HCT116 (cell line): ENCODE results near the gene CDH23. TPM values are rescaled to one million over a fixed set of nuclear protein-coding genes. Genes with fewer than 3 reads are reported as not detected.

Experiments used
- ATAC-seq: fragments of 200-7000 bp; cut with Tn5 transposase; 2 replicates; pipeline ENCODE4 v1.9.1; 2020; ENCODE audit warnings: mild to moderate bottlenecking, moderate library complexity
- BruUV-seq: library from RNA; stranded (reverse); fragments of 400-500 nt; replicated peaks from 2 replicates; lab custom pipeline; 2021; lab: Mats Ljungman, UMichigan
- CTCF ChIA-PET: fragments of 300-600 bp; sonication (Branson Sonifier 250); formaldehyde crosslinking; loops from one replicate; lab custom pipeline; 2021; ENCODE audit warnings: antibody characterized with exemption; lab: Charles Lee
- POLR2A ChIA-PET: fragments of 300-600, 350-600 bp; sonication (Branson Sonifier 250); formaldehyde crosslinking; loops from one replicate; lab custom pipeline; 2021; ENCODE audit warnings: antibody characterized with exemption; lab: Charles Lee
- RAD21 ChIA-PET, 2 experiments: fragments of 300-600 bp; sonication (Branson Sonifier 250); formaldehyde crosslinking; loops; one replicate each; lab custom pipeline; 2023; ENCODE audit warnings: low total read pairs in 2 of 2; ENCODE audit not compliant: uncharacterized antibody in 2 of 2, unreplicated experiment in 2 of 2, low non-redundant PET in 1 of 2; lab: Charles Lee
- DNase-seq: peaks from one replicate; pipeline ENCODE4 v3.0.0-alpha.2; 2010; ENCODE audit warnings: low read depth, low spot score
- H2AFZ ChIP-seq: fragments of 200-600 bp; shearing (Covaris generic), sonication (generic); 2 replicates; pipeline ENCODE4 v1.6.1; 2017; ENCODE audit warnings: low read depth, mixed run types, mixed read lengths, antibody characterized with exemption, low read length; ENCODE audit not compliant: poor library complexity, severe bottlenecking
- H3K27ac ChIP-seq: 2 replicates; pipeline ENCODE4 v1.5.1; 2012; ENCODE audit warnings: low read depth, low read length
- H3K27me3 ChIP-seq: fragments of 200-600 bp; sonication (generic); 2 replicates; pipeline ENCODE4 v1.6.1; 2016; ENCODE audit warnings: mixed run types, low read length, mixed read lengths; ENCODE audit not compliant: insufficient read depth
- H3K36me3 ChIP-seq, 2 experiments: fragments of 200-500 bp in 1 of 2; fragments of 200-600 bp in 1 of 2; sonication (Bioruptor generic) in 1 of 2; sonication (generic) in 1 of 2; 2 replicates each; pipeline versions ENCODE4 v1.5.1 to v1.6.1; 2014 to 2016; ENCODE audit warnings: low read length in 2 of 2, inconsistent platforms in 1 of 2, mixed read lengths in 1 of 2, mixed run types in 1 of 2; ENCODE audit not compliant: insufficient read depth in 2 of 2, control insufficient read depth in 1 of 2
- H3K4me1 ChIP-seq, 2 experiments: fragments of 200-600 bp in 1 of 2; sonication (generic) in 1 of 2; 2 replicates each; pipeline versions ENCODE4 v1.5.1 to v1.6.1; 2012 to 2017; ENCODE audit warnings: low read length in 2 of 2, inconsistent platforms in 1 of 2, mild to moderate bottlenecking in 1 of 2, mixed read lengths in 1 of 2, mixed run types in 1 of 2, moderate library complexity in 1 of 2; ENCODE audit not compliant: insufficient read depth in 2 of 2, control insufficient read depth in 1 of 2
- H3K4me2 ChIP-seq: fragments of 200-600 bp; sonication (generic); 2 replicates; pipeline ENCODE4 v1.6.1; 2017; ENCODE audit warnings: mixed run types, low read length, mixed read lengths
- H3K4me3 ChIP-seq, 2 experiments: fragments of 200-600 bp in 1 of 2; sonication (generic) in 1 of 2; replicated peaks in 1 of 2; 2 replicates each; pipeline ENCODE4 v1.5.1; 2011 to 2016; ENCODE audit warnings: low read length in 2 of 2, control low read depth in 1 of 2, low read depth in 1 of 2, mild to moderate bottlenecking in 1 of 2, mixed read lengths in 1 of 2, mixed run types in 1 of 2
- H3K79me2 ChIP-seq: fragments of 200-600 bp; sonication (generic); 2 replicates; pipeline ENCODE4 v1.6.1; 2017; ENCODE audit warnings: mild to moderate bottlenecking, mixed run types, low read length, moderate library complexity, mixed read lengths; ENCODE audit not compliant: insufficient read depth
- H3K9ac ChIP-seq: fragments of 200-600 bp; sonication (generic); 2 replicates; pipeline ENCODE4 v1.6.1; 2016; ENCODE audit warnings: low read length, mixed read lengths
- H3K9me2 ChIP-seq: fragments of 200-600 bp; sonication (generic), shearing (Covaris generic); 2 replicates; pipeline ENCODE4 v1.6.1; 2017; ENCODE audit warnings: mixed run types, mild to moderate bottlenecking, moderate library complexity; ENCODE audit not compliant: insufficient read depth
- H3K9me3 ChIP-seq, 2 experiments: fragments of 200-500 bp in 1 of 2; fragments of 200-600 bp in 1 of 2; sonication (Bioruptor generic) in 1 of 2; sonication (generic) in 1 of 2; 2 replicates each; pipeline ENCODE4 v1.6.1; 2014 to 2017; ENCODE audit warnings: low read length in 2 of 2, mixed read lengths in 2 of 2, inconsistent platforms in 1 of 2, low read depth in 1 of 2, mild to moderate bottlenecking in 1 of 2, mixed run types in 1 of 2, moderate library complexity in 1 of 2; ENCODE audit not compliant: control insufficient read depth in 1 of 2, insufficient read depth in 1 of 2
- H4K20me1 ChIP-seq: fragments of 200-600 bp; sonication (generic), shearing (Covaris generic); 2 replicates; pipeline ENCODE4 v1.6.1; 2017; ENCODE audit warnings: mixed run types, mild to moderate bottlenecking, moderate library complexity; ENCODE audit not compliant: insufficient read depth
- CTCF ChIP-seq, 3 experiments: fragments of 200-600 bp in 1 of 3; sonication (generic) in 1 of 3; IDR thresholded peaks in 2 of 3; conservative IDR thresholded peaks in 1 of 3; 2 replicates each; pipeline ENCODE4 v1.5.1; 2012 to 2017; ENCODE audit warnings: low read depth in 2 of 3, low read length in 2 of 3, antibody characterized with exemption in 1 of 3, borderline replicate concordance in 1 of 3, control low read depth in 1 of 3, mild to moderate bottlenecking in 1 of 3, mixed read lengths in 1 of 3, mixed run types in 1 of 3, moderate library complexity in 1 of 3; ENCODE audit not compliant: insufficient read depth in 1 of 3
- EZH2phosphoT487 ChIP-seq: fragments of 200-600 bp; IDR thresholded peaks from 2 replicates; pipeline ENCODE4 v1.6.1; 2018; ENCODE audit warnings: antibody characterized with exemption, borderline replicate concordance
- RAD21 ChIP-seq: IDR thresholded peaks from 2 replicates; pipeline ENCODE4 v1.6.1; 2012; ENCODE audit warnings: low read depth, mild to moderate bottlenecking
- intact Hi-C: fragments of 100-400 bp; cut with micrococcal nuclease; formaldehyde crosslinking; loops from 2 replicates; pipeline ENCODE4 v1.10.0; 2022
- total RNA-seq: library from RNA; stranded (reverse); gene quantifications from one replicate; pipeline ENCODE4 v1.2.1, GENCODE V29; 2021; ENCODE audit not compliant: unreplicated experiment
- TF ChIP-seq, protein P1 (sequence below): IDR thresholded peaks from 2 replicates; pipeline ENCODE4 v1.6.1; 2011; ENCODE audit warnings: mild to moderate bottlenecking, low read length, moderate library complexity; ENCODE audit not compliant: insufficient replicate concordance; ENCODE audit errors: extremely low read depth
- TF ChIP-seq, protein P2 (sequence below): IDR thresholded peaks from 2 replicates; pipeline ENCODE4 v1.6.1; 2012; ENCODE audit warnings: low read depth

CDH23 gene
- total RNA-seq, 1 experiment from 2014 or later, result not detected

- Histone ChIP-seq H4K20me1 (no peaks in the 10 kb centered on the region), H3K9me2 (no peaks in the 10 kb centered on the region), H2AFZ (peak overlapping the region; percentile 68), H3K79me2 (no peaks in the 10 kb centered on the region), H3K4me2 (peak overlapping the region; percentile 10; the same call in 1 of the 2 replicates), H3K27ac (no peak overlapping the region), H3K27me3 (no peaks in the 10 kb centered on the region), H3K4me3 (no peak overlapping the region), H3K9me3 (no peaks in the 10 kb centered on the region), H3K9ac (no peak overlapping the region), H3K36me3 (no peaks in the 10 kb centered on the region), H3K4me1 (peaks cover 0 to 8% of the 10 kb centered on the region in 2 experiments; a peak in 1 of 4 replicates)
- ATAC-seq (peak; percentile 96), DNase-seq (no peak)
- POLR2A ChIA-PET, result interaction anchor here (1.0 to 1.1 kb wide), 2 partner anchors 378 to 383 kb away, joined by 3 to 6 read pairs; partner anchors contain the start of gene SLC29A3
- intact Hi-C loops, result loop anchor here (1.0 to 5.0 kb wide), 4 partner anchors 76 to 377 kb away; partner anchors contain the start of genes SLC29A3 and VSIR
- no TSS peak for BruUV-seq
- RAD21 ChIA-PET, result interaction anchor here (0.6 to 1.6 kb wide), 9 partner anchors 70 to 378 kb away, joined by 3 to 14 read pairs (median 5); partner anchors contain the start of genes SLC29A3 (in 1 of the 2) and VSIR (in 1 of the 2)
- CTCF ChIA-PET, result interaction anchor here (0.6 to 4.7 kb wide), 31 partner anchors 9 to 458 kb away, joined by 3 to 57 read pairs (median 4); partner anchors contain the start of genes SLC29A3 and VSIR
- no peak for TF ChIP-seq EZH2phosphoT487
- TF ChIP-seq, protein P1, sequence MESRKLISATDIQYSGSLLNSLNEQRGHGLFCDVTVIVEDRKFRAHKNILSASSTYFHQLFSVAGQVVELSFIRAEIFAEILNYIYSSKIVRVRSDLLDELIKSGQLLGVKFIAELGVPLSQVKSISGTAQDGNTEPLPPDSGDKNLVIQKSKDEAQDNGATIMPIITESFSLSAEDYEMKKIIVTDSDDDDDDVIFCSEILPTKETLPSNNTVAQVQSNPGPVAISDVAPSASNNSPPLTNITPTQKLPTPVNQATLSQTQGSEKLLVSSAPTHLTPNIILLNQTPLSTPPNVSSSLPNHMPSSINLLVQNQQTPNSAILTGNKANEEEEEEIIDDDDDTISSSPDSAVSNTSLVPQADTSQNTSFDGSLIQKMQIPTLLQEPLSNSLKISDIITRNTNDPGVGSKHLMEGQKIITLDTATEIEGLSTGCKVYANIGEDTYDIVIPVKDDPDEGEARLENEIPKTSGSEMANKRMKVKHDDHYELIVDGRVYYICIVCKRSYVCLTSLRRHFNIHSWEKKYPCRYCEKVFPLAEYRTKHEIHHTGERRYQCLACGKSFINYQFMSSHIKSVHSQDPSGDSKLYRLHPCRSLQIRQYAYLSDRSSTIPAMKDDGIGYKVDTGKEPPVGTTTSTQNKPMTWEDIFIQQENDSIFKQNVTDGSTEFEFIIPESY, result no peak
- peak; percentile 71 for TF ChIP-seq RAD21
- TF ChIP-seq CTCF (IDR thresholded peaks at IDR 0.05 in 2 of 3, conservative IDR thresholded peaks at IDR 0.05 in 1 of 3; ENCODE audit: borderline replicate concordance in 1 of 3, insufficient read depth in 1 of 3, low read depth in 2 of 3, low read length in 2 of 3), result peak; percentile 81 to 99 (median 97)
- TF ChIP-seq, protein P2, sequence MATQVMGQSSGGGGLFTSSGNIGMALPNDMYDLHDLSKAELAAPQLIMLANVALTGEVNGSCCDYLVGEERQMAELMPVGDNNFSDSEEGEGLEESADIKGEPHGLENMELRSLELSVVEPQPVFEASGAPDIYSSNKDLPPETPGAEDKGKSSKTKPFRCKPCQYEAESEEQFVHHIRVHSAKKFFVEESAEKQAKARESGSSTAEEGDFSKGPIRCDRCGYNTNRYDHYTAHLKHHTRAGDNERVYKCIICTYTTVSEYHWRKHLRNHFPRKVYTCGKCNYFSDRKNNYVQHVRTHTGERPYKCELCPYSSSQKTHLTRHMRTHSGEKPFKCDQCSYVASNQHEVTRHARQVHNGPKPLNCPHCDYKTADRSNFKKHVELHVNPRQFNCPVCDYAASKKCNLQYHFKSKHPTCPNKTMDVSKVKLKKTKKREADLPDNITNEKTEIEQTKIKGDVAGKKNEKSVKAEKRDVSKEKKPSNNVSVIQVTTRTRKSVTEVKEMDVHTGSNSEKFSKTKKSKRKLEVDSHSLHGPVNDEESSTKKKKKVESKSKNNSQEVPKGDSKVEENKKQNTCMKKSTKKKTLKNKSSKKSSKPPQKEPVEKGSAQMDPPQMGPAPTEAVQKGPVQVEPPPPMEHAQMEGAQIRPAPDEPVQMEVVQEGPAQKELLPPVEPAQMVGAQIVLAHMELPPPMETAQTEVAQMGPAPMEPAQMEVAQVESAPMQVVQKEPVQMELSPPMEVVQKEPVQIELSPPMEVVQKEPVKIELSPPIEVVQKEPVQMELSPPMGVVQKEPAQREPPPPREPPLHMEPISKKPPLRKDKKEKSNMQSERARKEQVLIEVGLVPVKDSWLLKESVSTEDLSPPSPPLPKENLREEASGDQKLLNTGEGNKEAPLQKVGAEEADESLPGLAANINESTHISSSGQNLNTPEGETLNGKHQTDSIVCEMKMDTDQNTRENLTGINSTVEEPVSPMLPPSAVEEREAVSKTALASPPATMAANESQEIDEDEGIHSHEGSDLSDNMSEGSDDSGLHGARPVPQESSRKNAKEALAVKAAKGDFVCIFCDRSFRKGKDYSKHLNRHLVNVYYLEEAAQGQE, result no peak
Observed at GRCh38 chr10:71696628-71697326, 300.1 kb downstream of the CDH23 start.
